Stimulated activated CD8-positive, alpha-beta memory T cell treated with anti-CD3 and anti-CD28 coated beads, Interleukin-12 subunit alpha, Interleukin-12 subunit beta, amount 100 ng/mL, for 24 hours (primary cell): ENCODE results near the gene ITGB8.

Experiments used
- DNase-seq: peaks from one replicate; pipeline ENCODE4 v3.0.0-alpha.2; 2020; ENCODE audit errors: extremely low read depth

ITGB8 gene

DNA sequence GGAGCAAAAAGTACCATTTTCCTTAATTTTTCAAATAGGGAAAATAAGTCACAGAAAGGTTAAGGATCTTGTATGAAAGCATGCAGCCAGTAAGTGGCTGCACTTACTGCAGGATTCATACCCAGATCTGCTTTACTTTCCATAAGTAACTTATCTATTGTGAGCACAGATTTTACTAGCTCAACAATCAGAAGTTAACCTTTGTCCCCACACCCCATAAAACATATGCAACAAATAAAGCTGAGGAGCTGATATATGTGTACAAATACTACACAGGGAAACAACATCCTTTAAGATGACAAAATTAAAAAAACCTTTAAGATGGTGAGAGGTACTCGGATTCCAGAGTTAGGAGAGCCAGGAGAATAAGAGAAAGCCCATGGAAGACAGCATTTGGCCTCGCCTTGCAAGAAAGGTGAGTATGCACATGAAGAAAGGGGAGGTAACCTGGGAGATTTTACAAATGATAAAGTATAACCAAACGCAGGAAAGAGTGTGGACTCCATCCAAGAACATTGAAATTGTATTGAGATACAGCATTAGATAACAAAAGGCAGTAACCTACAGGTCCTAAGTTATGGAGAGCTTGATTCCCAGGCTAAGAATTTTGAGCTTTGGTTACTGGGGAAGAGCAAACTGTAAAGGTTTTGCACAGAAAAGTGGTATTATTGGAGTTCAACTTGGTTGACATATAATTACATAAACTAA is 87.1 kb downstream of the ITGB8 start:
- DNase-seq: no peak

DNA sequence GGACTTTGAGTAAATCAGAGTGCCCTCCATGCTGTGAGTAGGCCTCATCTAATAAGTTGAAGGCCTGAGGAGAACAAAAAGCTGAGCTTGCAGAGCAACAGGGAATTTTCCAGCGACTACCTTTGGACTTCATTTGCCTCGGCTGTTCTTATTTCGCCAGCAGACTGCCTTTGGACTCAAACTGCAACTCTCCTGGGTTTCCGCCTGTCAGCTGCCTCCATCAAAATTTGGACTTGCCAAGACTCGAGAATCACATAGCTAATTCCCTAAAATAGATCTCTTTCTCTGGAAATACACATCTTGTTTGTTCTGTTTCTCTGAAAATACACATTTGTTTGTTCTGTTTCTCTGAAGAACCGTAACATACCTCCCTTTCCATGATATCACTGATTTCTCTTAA is 93.8 kb downstream of the ITGB8 start:
- no peak for DNase-seq

DNA sequence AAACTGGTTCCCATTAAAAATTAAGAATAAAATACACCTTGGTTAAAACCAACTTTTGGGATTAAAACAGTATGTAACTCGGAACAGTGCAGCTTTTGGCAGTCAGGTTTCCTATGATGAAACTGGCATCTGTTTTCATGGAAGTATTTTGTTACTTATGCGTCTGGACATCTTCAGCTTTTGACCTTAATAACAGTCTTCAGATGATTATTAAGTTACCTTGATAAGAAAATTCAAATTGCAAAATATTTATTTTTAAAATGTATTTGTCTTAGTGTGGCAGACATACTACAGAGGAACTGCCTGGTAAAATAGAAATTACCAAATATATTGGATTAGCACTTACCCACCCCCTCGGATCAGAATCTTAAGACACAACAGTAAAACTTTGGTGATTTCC is 100.0 kb downstream of the ITGB8 start:
- DNase-seq: no peak

DNA sequence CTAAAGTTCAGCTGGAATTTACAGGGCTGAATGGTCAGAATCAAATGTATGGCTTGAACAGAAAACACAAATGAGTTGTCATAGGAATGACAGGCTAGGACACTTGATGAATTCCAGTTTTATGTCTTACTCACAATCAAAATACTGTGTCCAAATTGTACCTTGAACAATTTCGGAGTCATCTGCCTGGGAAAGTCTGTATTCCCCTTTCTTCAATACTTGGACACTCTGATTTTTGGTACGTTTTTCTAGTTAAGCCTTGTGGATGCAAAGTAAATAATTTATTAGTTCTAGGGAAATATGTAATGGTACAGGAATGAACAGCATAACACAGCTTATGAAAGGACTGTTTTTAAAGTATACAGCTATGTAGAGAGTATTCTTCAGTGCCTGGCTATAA is 100.4 kb downstream of the ITGB8 start:
- DNase-seq: no peak

DNA sequence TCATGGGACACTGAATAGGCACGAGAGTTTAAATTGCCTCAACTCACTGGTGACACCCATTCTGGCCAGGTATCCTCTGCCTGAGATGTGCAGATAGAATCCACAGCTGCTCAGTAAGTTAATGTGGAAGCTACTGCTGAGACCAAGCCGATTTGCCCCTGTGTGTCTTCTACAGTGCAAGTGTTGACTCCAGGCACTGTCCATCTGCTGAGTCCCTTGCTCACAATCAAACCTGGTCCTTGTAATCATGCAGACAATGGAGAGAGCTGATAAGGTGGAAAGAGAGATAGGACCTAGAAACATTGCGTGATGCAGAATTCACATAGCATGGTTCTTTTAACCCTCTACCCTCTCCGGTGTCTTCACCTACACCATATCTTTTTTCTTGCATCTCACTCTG is 101.4 kb downstream of the ITGB8 start:
- no peak for DNase-seq

DNA sequence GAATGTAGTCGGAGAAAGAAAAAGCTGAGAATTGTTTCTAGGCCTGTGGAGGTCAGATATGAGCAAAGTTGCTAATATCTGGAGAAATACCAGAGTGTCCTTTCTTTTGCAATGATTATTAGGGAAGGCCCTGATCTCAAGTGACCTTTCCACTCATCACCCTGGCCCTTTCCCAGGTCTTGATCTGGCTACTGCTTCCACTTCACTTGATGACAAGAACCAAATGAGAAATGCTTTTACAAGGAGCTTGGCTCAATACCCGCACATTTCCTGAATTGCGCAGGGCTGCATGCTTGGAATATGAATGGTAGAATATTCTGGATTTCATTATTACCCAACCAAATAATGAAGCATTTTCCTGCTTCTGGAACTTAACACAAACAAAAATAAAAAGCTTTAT is 104.6 kb downstream of the ITGB8 start:
- DNase-seq: no peak

DNA sequence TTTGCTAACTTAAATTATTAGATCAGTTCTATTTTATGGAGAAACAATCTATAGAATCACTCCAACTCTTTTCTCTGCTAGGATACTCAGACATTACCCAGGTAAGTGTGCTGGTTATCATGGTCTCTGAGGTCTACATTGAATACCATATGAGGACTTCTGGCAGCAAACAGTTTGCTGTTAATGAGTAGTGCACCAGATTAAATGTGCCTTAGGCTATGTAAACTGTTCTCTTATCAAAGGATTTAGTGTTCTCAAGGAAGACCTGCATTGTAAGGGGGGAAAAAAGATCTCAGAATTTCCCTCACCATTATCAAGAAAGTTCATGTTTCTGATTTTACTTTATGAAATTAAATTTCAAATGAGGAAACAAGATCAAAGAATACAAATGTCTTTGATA is 107.5 kb downstream of the ITGB8 start:
- no peak for DNase-seq

DNA sequence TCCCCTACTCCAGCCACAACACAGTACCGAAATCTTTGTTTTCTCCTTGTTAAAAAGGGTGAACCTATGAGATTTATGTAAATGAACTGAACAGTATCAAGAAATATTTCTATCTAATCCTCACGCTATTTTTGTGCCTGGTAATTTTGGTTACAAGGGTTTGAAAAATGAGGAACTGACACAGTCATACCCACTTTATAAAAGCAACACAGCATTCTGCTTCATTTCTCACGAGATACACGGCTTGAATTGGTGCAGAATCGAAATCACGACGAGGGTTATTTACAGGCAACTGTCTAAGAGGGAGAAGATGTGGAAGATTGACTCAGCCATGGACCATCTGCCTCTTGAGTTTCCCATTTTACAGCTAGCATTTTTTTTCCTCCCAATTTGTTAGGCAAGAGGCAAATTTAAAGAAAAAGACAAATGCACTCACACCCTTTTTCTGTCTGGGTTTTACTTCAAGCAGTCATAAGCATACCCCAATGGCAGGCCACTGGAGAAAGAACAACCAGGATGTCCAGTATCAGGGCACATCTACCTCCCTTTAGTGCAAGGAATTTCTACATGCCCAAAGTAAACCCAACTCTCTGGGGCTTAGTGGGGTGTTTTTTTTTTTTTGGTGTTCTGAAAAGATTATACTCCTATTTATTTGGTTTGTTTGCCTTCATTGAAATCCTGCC is 108.1 kb downstream of the ITGB8 start:
- DNase-seq: no peak

DNA sequence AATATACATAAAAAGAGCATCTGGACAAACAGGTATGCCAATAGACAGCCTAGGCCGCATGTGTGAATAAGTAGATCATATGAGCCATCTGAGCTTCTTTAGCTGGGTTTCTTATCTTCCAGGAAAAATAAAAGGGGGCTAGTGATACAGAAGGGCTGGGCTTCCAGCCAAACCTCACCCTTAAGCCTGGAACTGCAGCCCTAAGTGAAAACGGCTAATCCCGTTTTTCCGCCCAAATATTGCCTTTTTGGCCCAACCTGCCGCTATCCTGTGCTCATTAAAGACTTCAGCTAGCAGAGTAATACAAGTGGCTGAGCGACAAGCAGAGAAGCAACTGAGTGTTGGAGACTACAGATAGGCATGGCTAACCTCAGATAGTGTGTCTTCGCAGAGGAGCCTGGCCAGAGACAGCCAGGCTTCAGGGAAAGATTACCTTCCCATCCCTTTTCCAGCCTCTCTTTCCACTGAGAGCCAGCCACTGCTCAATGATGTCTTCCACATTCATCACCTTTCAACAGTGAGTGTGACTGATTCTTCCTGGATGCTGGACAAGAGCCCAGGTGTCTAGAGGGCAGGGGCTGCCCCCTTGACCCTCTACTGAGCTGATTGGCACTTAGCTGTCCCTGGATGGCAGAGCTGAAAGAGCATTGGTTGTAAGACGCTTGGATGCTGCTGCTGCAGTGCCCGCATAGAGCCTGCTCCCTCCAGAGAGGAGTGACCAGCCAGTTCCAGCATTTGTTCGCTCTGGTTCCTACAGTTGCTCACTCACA is 108.9 kb downstream of the ITGB8 start:
- DNase-seq: no peak

DNA sequence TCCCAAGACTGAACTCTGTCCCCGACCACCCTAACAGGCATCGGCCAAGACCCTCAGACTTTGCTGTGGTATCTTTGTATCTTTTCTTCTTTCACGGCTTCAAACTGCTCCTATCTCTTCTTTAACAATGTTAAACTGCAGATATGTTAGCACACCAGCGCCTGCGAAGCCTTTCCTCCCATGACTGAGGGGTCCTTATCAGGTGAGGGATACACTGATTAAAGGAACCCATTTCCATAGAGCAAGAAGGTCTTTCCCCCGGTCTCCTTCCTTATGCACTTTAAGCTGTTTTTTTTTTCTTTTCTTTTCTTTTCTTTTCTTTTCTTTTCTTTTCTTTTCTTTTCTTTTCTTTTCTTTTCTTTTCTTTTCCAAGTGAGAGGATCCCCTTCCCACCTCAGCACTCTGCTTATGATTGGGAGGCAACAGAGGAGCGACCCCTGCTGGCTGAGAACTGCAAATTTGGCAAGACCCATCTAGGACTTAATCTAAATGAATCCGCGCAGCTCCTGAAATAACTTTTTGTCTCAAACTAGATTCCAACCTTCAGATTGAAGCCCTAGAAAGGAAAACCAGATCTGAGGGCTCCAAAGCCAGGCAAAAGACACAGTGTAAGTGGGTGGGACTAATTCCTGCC is 109.9 kb downstream of the ITGB8 start:
- no peak for DNase-seq

DNA sequence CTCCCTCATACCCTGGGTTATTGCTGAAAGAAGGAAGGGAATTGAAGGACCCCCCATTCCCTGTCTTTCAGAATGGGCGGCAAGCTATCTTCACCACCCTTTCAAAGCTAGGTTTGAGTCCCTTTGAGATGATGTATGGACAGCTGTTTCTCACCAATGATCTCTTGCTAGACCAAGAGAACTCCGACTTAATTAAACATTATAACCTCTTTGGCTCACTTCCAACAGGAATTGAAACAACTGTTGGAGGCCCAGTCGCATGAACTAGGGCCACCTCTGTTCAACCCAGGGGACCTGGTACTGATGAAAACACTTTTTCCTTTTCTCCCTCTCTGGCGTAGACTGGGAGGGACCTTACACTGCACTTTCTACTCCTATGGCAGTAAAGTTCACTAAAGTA is 110.6 kb downstream of the ITGB8 start:
- DNase-seq: no peak

DNA sequence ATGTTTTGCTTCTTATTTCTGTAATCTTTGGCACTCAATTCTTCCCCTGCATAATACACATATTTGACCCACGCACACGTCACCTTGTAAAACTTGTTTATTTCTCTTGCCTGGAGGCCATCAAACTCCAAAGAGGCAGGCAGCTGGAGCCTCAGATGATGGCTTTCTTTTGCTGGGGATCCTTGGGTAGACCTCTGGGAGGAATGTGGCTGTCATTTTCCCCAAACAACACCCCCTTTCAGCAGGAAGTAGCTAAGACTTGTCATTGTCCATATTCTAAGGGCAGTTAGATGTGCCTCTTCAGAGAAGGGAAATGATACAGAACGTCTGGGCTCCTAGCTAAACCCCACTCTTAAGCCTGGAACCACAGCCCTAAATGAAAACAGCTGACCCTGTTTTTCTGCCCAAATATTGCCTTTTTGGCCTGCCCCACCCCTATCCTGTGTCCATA is 111.3 kb downstream of the ITGB8 start:
- no peak for DNase-seq

DNA sequence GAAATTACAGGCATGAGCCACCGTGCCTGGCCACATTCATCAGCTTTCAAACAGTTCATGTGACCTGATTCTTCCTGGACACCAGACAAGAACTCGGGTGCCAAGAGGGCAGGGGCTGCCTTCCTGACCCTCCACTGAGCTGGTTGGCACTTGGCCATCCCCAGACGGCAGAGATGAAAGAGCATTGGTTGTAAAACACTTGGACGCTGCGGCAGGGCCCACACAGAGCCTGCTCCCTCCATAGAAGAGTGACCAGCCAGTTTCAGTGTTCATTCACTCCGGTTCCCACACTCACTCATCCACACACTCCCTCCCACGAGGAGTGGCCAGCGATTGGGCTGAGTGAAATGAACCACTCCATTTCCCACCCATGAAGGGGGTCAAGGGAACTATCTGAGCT is 112.3 kb downstream of the ITGB8 start:
- no peak for DNase-seq

DNA sequence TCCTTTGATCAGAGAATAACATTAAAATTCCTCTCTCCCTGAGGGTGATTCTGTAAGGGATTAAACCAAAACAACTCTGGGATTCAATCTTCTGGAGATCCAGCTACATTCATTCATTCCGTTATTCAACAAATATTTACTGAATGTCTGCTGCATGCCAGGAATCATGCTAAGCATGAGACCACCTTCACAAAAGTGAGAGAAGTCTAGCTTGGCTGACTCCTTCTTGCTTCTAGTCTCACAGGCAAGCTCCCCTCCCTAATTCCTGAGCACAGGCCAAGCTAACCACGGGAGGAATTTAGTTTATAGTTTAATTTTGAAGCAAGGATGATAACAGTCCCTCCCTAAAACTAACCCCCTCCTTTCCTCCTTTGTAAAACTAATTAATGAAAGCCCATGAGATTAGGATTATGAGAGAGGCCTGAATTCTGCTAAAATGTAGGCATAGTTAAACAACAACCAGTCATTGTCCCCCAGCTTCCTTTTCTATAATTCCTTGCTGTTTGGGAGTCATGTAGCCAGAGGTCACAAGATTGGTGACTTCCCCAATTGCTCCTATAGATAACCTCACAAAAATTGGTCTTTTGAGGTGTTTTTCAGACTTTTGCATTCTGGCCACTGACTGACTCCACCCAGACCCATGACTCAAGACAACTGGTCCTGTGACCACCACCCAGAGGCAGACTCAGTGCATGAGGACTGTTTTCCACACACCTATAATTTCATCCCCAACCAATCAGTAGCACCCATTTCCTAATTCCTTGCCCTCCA is 113.5 kb downstream of the ITGB8 start:
- no peak for DNase-seq

DNA sequence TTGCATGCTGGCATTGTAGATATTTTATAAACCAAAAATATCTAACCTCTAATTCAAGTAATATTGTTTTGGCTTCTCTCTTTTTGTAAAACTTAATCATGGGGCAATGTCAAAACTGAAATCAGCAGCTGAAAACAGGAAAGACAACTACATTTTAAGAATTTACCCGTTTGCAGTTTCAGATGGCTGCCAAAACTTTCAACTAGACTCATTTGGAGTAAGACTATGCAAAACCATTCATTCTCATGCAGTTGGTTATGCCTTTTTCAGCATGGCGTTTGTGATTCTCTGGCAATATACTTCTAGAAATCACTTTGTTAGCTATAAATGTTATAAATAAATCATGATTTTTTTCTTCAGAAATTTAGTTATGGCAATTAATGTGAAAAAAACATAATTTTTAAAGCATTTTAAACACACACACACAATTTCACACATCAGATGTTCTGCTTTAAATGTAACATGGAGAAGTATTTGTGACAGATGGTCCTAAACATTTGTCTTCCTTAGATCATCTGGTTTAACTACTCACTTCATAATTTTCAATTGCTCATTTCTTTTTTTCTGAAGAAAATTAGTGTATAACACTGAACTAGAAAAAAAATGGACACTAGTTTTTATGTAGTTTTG is 116.4 kb downstream of the ITGB8 start:
- DNase-seq: no peak

DNA sequence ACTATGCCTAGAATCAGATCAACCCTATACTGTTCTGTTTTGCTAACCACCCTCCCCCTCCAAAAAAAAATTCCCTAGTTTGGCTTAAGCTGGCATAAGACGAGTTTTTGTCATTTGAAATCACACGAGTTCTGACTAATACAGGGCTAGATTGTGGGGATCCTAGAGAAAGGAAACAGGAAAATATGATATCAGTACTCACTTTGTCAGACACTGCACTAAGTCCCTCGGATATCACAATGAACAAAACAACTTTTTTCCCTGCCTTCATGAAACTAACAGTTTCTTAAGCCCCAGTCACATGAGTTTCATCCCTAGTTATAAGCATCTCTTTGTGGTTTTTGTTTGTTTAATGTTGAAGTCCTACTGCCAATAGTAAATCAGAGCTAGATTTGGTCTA is 118.5 kb downstream of the ITGB8 start:
- no peak for DNase-seq

DNA sequence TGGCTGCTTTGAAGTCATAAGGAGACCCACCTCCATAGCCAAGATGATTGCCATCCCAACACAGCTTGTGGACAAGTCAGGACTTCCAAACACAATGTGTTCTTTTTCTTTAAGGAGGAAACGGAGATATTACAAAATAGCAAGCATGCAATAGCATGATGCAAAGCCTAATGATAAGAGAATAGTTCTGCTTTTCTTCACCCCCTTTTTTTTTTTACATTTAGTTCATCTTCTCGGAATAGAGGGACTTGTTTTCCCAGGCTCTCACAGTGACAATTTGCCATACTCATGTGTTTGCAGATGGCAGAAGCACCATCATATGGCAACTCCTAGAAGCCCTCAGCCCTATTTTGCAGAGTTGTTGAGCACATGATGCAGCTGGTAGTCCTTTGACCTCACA is 119.8 kb downstream of the ITGB8 start:
- DNase-seq: no peak

DNA sequence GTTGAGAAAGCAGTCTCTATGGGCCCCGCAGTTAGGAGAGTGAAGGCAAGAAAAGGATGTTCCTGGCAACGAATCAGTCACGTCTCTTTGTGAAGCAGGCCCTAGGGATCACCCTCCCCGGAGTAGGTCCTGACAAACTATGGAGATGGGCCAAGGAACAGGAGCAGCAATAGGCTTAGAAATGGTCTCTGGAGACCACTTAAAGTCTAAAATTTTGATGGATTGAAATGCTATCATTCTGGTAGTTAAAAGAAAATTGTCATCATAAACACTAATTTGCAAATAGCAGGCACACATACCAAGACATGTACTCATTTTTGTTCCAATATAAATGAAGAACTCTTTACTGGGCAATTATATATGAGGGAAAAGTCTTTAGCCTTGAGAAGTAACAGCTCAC is 123.5 kb downstream of the ITGB8 start:
- DNase-seq: no peak

DNA sequence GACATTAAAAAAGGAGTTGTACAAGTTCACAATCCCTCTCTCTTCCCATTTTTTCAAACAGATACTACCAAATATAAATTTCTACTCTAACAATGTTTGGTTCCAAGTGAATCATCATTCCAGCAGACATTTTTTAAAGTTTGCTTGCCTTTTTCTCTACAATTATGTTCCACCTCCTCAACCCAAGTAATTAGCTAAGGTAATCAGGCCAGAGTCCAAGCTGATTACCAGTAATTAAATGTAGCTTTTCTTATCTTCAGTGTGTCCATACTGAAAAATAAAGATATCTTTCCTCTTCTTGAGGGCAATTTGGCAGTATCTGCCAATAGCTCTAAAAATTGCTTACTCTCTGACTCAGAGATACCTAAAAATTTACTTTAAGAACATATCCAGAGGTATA is 126.0 kb downstream of the ITGB8 start:
- no peak for DNase-seq

DNA sequence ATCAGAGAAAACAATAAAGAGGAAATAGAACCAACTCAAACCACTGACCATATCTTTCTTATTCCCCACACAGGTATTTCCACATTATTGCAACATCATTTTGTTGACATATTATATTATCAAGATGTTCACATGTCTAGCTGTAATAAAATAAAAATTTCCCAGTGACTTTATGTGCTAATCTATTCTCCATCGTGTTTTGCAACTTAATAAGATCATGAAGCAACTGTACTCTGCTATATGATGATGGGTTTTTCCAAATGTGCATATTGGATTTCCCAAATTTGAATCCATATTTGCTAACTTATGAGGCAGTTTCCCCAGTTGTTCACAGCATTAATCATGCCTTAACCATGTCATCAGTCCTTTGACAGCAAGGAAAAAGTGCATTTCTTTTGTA is 127.8 kb downstream of the ITGB8 start:
- no peak for DNase-seq

DNA sequence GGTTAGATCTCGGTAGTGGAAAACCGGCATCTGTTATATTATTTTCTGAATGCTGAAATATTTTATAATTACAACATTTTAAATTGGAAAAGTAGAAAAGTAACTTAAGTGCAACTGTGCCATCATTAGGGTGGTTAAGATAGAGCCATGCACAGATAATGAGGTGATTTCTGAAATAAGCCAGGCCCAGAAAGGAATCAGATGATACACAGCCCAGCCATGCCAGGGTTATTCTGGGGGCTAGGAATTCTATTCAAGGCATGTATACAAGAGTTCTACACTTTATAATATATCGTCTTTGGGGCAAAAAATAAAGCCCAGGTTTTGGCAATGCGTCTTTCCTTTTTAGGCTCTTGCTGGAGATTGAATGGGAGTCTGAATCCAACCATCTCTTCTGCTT is 128.7 kb downstream of the ITGB8 start:
- no peak for DNase-seq
